HG02870 (cell line): ENCODE results near the gene MKRN2.
"Not testable (repeated sequence)": the region's sequence is repeated elsewhere in the genome, so short reads cannot be mapped to it uniquely, and the experiment has no call there.

Source experiments
- ATAC-seq: cut with Tn5 transposase; IDR thresholded peaks from one replicate; pipeline ENCODE4 v1.9.1; 2021; ENCODE audit warnings: mild to moderate bottlenecking, moderate library complexity; ENCODE audit not compliant: unreplicated experiment

Gene MKRN2

GRCh38 chr3:12628813-12629212 lies 71.9 kb downstream of the MKRN2 start:
- no peak for ATAC-seq

DNA sequence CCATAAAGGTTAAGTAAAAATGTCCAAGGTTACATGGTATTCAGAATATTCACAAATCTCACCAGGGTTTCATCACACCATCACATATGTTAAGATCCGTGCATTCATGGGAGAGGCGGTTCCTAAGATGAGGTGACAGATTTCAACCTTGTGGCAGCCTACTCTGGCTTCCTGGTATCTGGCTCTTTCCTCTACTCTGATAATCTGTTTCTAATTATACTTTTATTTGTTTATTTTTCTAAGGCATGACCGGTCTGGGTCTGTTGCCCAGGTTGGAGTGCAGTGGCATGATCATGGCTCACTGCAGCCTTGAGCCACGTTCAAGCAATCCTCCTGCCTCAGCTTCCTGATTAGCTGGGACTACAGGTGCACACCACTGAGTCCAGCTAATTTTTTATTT lies 72.7 kb downstream of the MKRN2 start:
- no peak for ATAC-seq

DNA sequence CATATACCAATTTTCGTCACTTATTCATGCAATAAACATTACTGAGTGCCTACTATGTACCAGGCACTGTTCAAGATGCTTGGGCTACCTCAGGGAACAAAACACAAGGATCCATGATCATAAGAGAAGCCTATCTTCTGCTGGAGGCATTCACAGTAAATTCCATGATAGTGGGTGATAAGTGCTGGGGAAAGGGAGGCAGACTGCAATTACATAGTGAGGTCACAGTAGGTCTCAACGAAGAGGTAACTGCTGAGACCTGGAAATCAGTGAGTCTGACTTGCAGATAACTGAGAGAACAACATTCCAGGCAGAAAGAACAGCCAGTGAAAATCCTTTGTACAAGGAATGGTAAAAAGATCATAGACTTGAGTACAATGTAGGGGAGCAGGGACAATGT lies 73.4 kb downstream of the MKRN2 start:
- ATAC-seq, result no peak

DNA sequence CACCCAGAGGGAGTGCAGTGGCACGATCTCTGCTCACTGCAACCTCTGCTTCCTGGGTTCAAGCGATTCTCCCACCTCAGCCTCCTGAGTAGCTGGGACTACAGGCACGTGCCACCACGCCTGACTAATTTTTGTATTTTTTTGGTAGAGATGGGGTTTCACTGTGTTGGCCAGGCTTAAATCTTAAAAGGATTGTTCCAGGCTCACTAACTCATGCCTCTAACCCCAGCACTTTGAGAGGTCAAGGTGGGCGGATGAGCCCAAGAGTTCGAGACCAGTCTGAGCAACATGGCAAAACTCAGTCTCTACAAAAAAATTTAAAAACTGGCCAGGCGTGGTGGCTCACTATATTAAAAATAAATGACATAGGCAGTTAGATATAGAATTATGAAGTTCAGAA lies 74.0 kb downstream of the MKRN2 start:
- ATAC-seq, result not testable (repeated sequence)

DNA sequence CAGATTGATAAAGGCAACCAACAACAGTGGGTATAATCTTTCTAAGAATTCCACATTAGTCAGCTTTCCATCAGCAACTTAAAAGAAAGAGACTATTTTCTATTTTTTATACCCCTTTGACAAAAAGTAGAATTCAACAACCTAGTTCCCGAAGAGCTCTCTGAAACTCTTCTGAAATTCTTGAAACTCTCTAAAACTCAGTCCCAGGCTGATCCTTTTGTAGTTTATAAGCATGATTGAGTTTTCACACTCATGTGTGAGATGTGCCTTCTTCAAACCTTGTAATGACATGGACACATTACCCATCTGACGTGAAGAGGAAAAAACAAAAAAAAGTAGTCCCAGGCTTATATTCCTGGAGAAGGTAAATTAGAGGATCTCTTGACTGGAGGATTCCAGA lies 75.6 kb downstream of the MKRN2 start:
- no peak for ATAC-seq

DNA sequence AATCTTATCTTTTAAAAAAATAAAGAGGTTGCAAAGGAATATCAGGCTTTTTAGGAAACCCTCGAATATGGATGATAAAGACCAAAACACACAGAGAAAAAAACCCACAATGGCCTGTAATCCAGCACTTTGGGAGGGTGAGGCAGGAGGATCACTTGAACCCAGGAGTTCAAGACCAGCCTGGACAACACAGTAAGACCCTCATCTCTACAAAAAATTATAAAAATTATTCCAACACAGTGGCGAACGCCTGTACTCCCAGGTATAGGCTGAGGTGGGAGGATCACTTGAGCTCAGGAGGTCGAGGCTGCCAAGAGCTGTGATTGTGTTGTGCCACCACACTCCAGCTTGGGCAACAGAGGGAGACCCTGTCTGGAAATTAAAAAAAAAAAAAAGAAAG lies 76.2 kb downstream of the MKRN2 start:
- no peak for ATAC-seq
